HEK293T (cell line): Measurements from ENCODE around the gene TOMM34.

Experiments
- CTCF ChIA-PET: fragments of 350-600 bp; formaldehyde crosslinking; extraction: SDS; loops from one replicate; lab custom pipeline; 2021; ENCODE audit warnings: antibody characterized with exemption, inconsistent platforms; lab: Yijun Ruan, JAX
- POLR2A ChIA-PET: fragments of 350-600 bp; formaldehyde crosslinking; extraction: SDS; loops from one replicate; lab custom pipeline; 2020; ENCODE audit warnings: antibody characterized with exemption, inconsistent platforms; lab: Yijun Ruan, JAX
- DNase-seq: peaks from one replicate; pipeline ENCODE4 v3.0.0; 2012; ENCODE audit warnings: mixed read lengths; ENCODE audit errors: extremely low spot score
- ARNT ChIP-seq: fragments of 450-650 bp; IDR thresholded peaks from 2 replicates; pipeline ENCODE4 v1.6.1; 2017; ENCODE audit warnings: mild to moderate bottlenecking
- BHLHE40 ChIP-seq: fragments of 450-650 bp; IDR thresholded peaks from 2 replicates; pipeline ENCODE4 v1.6.1; 2016; ENCODE audit warnings: mild to moderate bottlenecking, moderate library complexity, borderline replicate concordance
- CTBP1 ChIP-seq: fragments of 450-650 bp; IDR thresholded peaks from 2 replicates; pipeline ENCODE4 v1.6.1; 2016; ENCODE audit warnings: borderline replicate concordance
- ELF4 ChIP-seq: fragments of 450-650 bp; IDR thresholded peaks from 2 replicates; pipeline ENCODE4 v1.6.1; 2017; ENCODE audit warnings: antibody characterized with exemption
- FOXA1 ChIP-seq: fragments of 450-650 bp; IDR thresholded peaks from 2 replicates; pipeline ENCODE4 v1.6.1; 2016; ENCODE audit warnings: mild to moderate bottlenecking
- FOXK2 ChIP-seq: fragments of 450-650 bp; IDR thresholded peaks from 2 replicates; pipeline ENCODE4 v1.6.1; 2016; ENCODE audit warnings: mild to moderate bottlenecking
- FOXM1 ChIP-seq: fragments of 450-650 bp; IDR thresholded peaks from 2 replicates; pipeline ENCODE4 v1.6.1; 2017; ENCODE audit warnings: mild to moderate bottlenecking, borderline replicate concordance
- HDGF ChIP-seq: fragments of 450-650 bp; IDR thresholded peaks from 2 replicates; pipeline ENCODE4 v1.6.1; 2017; ENCODE audit warnings: antibody characterized with exemption, borderline replicate concordance
- L3MBTL2 ChIP-seq: fragments of 450-650 bp; conservative IDR thresholded peaks from 2 replicates; pipeline ENCODE4 v1.6.1; 2016; ENCODE audit warnings: mild to moderate bottlenecking
- LEF1 ChIP-seq: fragments of 450-650 bp; IDR thresholded peaks from 2 replicates; pipeline ENCODE4 v1.6.1; 2017; ENCODE audit warnings: mild to moderate bottlenecking, borderline replicate concordance
- NFRKB ChIP-seq: fragments of 450-650 bp; IDR thresholded peaks from 2 replicates; pipeline ENCODE4 v1.6.1; 2016; ENCODE audit warnings: mild to moderate bottlenecking, moderate library complexity
- SP1 ChIP-seq: fragments of 450-650 bp; IDR thresholded peaks from 2 replicates; pipeline ENCODE4 v1.6.1; 2017
- SUZ12 ChIP-seq: fragments of 450-650 bp; IDR thresholded peaks from 2 replicates; pipeline ENCODE4 v1.6.1; 2016; ENCODE audit warnings: mild to moderate bottlenecking
- TARDBP ChIP-seq: fragments of 450-650 bp; IDR thresholded peaks from 2 replicates; pipeline ENCODE4 v1.6.1; 2016
- ZNF384 ChIP-seq: fragments of 450-650 bp; IDR thresholded peaks from 2 replicates; pipeline ENCODE4 v1.6.1; 2016
- TF ChIP-seq, protein P1 (sequence below): fragments of 450-650 bp; IDR thresholded peaks from 2 replicates; pipeline ENCODE4 v1.6.1; 2016

The TOMM34 gene

DNA sequence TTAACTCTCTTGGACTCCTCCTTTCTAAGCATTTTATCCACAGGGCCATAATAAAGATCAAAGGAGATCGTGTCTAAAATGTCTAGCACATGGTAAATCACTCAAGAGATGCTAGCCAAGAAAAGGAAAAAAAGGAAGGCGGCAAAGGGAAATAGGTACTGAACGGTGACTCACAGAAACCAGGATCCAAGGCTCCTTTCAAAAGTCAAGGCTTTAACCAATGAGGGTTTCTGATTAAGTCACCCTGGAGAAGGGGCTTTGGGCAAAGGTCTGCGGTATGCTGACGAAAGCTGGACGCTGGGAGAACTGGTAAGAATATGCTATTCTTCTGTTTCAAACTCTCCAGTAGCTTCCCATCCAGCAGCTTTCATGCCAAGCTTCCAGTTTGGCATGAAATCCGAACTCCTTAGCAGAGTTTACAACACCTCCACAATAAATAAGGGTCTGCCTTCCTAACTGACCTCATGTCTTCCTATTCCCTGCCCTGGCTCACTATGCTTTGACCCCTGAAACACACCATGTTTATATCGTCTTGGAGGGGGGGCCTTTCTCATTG lies 1.0 kb downstream of the TOMM34 start:
- ChIA-PET POLR2A (interaction anchor here (1.0 to 2.7 kb wide), 5 partner anchors 8 to 48 kb away, joined by 3 to 16 read pairs (median 7); no protein-coding TSS in a partner anchor), CTCF (no interaction called here)
- TF ChIP-seq LEF1 (no peak), TARDBP (no peak), NFRKB (no peak), FOXK2 (no peak), SP1 (no peak), FOXM1 (no peak), SUZ12 (no peak), BHLHE40 (no peak), ARNT (no peak), ZNF384 (no peak), CTBP1 (no peak), L3MBTL2 (no peak), FOXA1 (no peak), HDGF (no peak), ELF4 (no peak)
- TF ChIP-seq, protein P1, sequence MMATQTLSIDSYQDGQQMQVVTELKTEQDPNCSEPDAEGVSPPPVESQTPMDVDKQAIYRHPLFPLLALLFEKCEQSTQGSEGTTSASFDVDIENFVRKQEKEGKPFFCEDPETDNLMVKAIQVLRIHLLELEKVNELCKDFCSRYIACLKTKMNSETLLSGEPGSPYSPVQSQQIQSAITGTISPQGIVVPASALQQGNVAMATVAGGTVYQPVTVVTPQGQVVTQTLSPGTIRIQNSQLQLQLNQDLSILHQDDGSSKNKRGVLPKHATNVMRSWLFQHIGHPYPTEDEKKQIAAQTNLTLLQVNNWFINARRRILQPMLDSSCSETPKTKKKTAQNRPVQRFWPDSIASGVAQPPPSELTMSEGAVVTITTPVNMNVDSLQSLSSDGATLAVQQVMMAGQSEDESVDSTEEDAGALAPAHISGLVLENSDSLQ: no peak
- no peak for DNase-seq

DNA sequence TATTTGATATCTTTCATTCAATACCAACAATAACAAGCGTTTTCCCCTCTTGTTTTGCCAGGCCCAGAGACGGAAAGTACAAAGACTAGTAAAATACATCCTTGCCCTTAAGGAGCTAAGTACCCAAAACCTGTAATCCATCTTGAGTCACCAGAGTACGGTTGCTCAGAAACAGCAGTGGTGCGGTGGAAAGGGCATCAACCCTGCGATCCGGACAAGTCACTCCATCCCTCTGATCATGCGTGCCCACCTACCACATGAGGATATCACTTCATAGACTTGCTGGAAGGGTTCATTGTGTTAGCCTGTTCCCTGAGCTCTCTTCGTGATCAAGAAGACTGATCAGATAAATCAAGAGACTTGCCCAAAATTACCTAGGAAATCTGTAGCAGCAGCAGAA lies 1.9 kb downstream of the TOMM34 start:
- CTCF ChIA-PET: no interaction called here
- POLR2A ChIA-PET: interaction anchor here (2.7 kb wide), 1 partner anchor 10 kb away, joined by 10 read pairs; no protein-coding TSS in a partner anchor
- TF ChIP-seq ZNF384: no peak
- no peak for TF ChIP-seq FOXA1
- TF ChIP-seq L3MBTL2: no peak
- TF ChIP-seq, protein P1: no peak
- no peak for TF ChIP-seq FOXM1
- TF ChIP-seq SUZ12: no peak
- TF ChIP-seq SP1: no peak
- TF ChIP-seq HDGF: no peak
- no peak for TF ChIP-seq ELF4
- TF ChIP-seq BHLHE40: no peak
- DNase-seq: no peak

DNA sequence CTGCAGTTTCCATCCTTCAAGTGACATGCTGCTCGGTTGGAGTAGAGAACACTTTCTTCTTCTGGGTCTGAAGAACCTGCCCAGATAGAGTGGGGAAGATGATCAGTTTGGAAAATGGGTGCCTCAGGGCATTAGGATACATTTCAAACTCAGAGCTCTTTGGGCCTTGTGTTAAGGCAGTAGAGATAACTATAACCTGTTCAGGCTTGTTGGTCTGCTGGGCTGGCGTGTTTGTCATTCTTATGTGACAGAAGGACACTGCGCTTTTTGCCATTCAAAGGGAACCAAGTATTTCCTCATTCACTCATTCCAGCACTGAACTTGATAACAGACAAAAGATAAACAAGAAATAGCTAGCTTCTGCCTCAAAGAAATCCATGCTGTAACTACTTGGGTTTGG lies 3.8 kb downstream of the TOMM34 start:
- DNase-seq: no peak
- CTCF ChIA-PET: no interaction called here
- TF ChIP-seq ZNF384 (no peak), LEF1 (no peak), BHLHE40 (no peak), ELF4 (no peak)
- TF ChIP-seq, protein P1: no peak
- POLR2A ChIA-PET: no interaction called here

DNA sequence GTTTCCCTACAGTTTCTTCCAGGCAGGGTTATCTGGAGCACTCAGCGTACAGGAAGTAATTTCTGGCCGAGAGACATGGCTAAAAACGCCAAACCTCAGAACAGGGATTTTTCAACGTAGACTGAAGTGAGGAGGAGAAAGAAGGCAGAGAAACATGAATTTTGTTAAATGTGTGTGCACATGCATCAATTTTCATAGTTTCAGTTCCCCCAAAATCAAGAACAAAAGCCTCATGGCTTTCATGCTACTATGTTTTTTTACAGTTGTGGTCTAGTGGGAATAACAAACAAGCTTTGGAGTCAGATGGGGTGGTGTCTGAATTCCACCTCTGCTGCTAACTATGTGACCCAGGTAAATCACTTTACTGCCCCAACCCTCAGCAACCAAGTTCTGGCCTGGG lies 4.9 kb downstream of the TOMM34 start:
- CTCF ChIA-PET: no interaction called here
- no peak for TF ChIP-seq BHLHE40
- TF ChIP-seq LEF1: no peak
- TF ChIP-seq SP1: no peak
- TF ChIP-seq HDGF: no peak
- no peak for TF ChIP-seq SUZ12
- TF ChIP-seq ELF4: no peak
- no peak for TF ChIP-seq ARNT
- TF ChIP-seq CTBP1: no peak
- TF ChIP-seq FOXK2: no peak
- no peak for TF ChIP-seq ZNF384
- no peak for TF ChIP-seq FOXA1
- no peak for DNase-seq
- POLR2A ChIA-PET: no interaction called here

DNA sequence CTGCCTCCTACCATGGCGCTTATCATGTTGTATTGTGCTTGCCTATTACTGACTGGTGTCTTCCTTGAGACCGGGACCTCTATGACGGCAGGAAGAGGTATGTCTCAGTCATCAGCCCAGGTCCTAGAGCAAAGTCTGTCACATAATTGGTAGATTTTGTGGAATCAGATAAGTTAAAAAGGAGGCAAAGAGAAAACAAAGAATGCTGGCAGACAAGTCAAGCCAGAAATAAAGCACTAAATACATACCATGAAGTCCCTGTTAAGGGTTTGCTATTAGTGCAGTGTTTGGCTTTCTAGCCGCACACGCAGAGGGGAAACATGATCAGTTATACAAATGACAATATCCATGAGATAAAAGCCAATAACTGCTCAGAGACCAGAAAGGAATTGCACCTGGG lies 6.0 kb downstream of the TOMM34 start:
- DNase-seq: no peak
- ChIA-PET CTCF (no interaction called here), POLR2A (no interaction called here)
- TF ChIP-seq NFRKB (no peak), ZNF384 (no peak), LEF1 (no peak), CTBP1 (no peak), TARDBP (no peak), FOXM1 (no peak), ELF4 (no peak), FOXA1 (no peak), SUZ12 (no peak), BHLHE40 (no peak), HDGF (no peak), ARNT (no peak), L3MBTL2 (no peak), FOXK2 (no peak), SP1 (no peak)
- TF ChIP-seq, protein P1: no peak

DNA sequence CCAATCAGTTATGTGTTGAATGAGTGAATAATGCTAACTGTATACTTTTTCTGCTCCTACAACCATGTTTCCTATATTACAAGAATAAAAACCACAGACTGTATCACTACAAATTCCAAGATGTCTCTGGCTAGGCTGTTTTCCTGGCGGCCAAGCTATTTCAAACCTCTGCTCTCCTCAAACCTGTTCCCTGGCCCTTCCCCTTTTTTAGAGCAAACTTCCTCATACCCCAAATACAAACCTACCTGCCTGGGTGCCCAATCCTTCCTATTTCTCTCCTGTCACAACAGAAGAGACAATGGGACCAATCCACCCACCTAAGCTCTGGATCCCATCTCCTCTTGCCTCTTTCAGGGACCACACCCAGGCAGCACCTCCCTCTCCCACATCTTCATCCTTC lies 7.5 kb downstream of the TOMM34 start:
- ChIA-PET CTCF (interaction anchor here (0.5 kb wide), 1 partner anchor 1741 kb away, joined by 3 read pairs; no protein-coding TSS in a partner anchor), POLR2A (interaction anchor here (2.8 kb wide), 1 partner anchor 7 kb away, joined by 16 read pairs; the partner anchor contains the start of gene TOMM34)
- DNase-seq: no peak
- TF ChIP-seq ELF4: no peak
- TF ChIP-seq FOXM1: no peak
- TF ChIP-seq FOXA1: no peak
